ENCODE measurements around the gene CSNK1G3.

The CSNK1G3 gene

GRCh38 chr5:123647066-123647465 is 135.1 kb downstream of the CSNK1G3 start:
- no peak for DNase-seq (ENCODE audit: low read depth)

DNA sequence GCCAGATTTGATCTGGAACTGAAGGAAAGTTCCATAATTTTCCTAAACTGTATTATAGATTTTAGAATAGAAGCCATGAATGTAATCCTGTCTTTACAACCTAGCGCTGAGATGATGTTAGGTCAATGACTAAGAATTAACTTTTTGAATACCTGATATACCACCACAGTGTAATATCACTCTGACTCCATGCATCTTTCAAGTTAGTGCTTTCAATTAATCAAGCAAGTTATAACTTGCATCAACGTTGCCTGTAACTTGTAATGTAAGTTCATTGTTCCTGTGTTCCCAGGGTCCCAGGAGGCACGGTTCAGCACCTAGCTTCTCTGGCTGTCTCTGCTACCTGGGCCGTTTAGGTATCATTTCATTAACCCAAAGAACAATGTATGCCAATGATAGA is 139.3 kb downstream of the CSNK1G3 start:
- no peak for DNase-seq (ENCODE audit: low read depth)

GRCh38 chr5:123659011-123659410 is 147.0 kb downstream of the CSNK1G3 start:
- no peak for DNase-seq (ENCODE audit: low read depth)

DNA sequence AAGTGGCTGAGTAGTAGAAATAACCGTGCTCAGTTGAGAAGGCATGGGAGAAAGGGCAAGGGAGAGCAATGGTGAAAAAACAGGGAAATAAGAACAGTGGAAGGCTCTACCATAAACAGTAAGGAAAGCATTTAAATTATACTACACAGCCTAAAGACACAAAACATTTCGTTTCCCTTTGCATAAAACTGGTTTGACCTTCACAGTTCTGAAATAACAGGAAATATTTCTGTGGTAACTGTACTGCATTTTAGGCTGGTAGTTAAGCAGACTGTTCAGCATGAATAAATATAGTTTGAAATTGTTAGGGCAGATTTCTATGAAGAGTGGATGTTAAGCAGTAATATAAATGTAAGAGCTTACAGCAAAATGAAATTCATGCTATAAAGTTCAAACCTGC is 147.5 kb downstream of the CSNK1G3 start:
- DNase-seq (ENCODE audit: low read depth) = no peak

GRCh38 chr5:123664961-123665360 is 153.0 kb downstream of the CSNK1G3 start:
- DNase-seq (ENCODE audit: low read depth) = no peak

- DNase-seq (ENCODE audit: low read depth) = no peak
Observed at GRCh38 chr5:123665822-123666371, 153.9 kb downstream of the CSNK1G3 start.

Data from stimulated activated CD4-positive, alpha-beta T cell treated with anti-CD3 and anti-CD28 coated beads, Interleukin-2, amount 100 ng/mL, for 4 hours (primary cell).